NOMO-1 treated with DMSO at 0.1 percent for 48 hours (cell line): ENCODE data around the gene HEATR5B.
"Not testable (repeated sequence)": the region's sequence is repeated elsewhere in the genome, so short reads cannot be mapped to it uniquely, and the experiment has no call there.

Source experiments
- DNase-seq: peaks from one replicate; lab custom pipeline; 2025; ENCODE audit not compliant: unreplicated experiment; lab: John Stamatoyannopoulos, UW

The HEATR5B gene

GRCh38 chr2:36949845-36950244, 134.3 kb downstream of the HEATR5B start:
- DNase-seq, result no peak

DNA sequence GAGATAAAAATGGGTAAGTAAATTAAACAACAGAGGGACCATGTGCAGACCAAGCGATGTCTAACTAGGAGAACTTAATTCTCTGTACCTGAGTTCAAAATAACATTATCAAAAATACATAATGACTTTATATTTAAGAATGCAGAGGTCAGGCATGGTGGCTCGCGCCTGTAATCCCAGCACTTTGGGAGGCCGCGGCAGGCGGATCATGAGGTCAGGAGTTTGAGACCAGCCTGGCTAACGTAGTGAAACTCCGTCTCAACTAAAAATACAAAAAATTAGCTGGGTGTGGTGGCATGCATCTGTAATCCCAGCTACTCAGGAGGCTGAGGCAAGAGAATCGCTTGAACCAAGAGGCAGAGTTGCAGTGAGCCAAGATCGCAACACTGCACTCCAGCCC, 138.9 kb downstream of the HEATR5B start:
- not testable (repeated sequence) for DNase-seq

DNA sequence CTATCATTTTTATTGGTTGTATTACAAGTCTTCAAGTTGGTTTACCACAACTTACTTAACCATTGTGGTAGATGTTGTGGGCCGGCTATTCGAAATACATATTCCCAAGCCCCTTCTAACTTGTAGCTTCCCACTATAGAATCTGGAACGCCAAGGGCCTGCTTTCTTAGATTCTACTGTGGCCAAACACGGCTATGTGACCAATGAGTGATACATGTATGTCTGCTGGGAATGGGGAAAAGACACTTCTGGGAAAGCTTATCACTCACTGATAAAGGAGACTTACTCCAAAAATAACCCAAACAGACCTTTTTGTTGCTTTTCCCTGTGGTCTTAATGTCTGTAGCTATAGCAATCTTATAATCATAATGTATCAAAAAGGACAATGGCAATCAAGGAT, 142.3 kb downstream of the HEATR5B start:
- DNase-seq, result no peak

DNA sequence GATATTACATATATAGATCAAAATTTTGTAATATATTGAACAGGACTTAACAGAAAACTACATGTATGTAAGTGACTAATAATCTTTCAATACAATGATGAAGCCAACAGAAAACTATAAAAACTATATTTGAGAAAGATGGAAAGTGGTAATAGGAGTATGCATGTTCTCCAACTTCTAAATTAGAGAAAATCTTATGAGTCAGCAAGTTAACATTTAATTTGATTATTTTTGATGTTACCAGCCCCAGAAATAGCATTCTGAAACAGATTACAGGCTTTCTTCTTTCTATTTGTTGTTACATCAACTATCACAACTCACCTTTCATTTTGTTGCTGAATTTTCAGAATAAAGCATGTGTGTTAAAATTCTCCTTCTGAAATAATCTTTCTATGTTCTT, 147.6 kb downstream of the HEATR5B start:
- DNase-seq, result not testable (repeated sequence)

DNA sequence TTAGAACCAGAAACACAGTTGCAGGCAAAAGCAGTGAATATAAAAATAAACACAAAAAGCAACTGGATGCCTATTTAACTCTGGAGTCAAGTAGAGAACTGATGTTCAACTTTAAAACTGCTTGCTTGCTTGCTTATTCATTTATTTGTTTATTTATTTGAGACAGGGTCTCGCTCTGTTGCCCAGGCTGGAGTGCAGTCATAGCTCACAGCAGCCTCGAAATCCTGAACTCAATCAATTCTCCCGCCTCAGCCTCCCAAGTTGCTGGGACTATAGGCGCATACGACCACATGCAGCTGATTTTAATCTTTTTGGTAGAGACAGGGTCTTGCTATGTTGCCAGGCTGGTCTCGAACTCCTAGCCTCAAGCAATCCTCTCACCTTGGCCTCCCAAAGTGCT, 152.5 kb downstream of the HEATR5B start:
- not testable (repeated sequence) for DNase-seq
